ENCODE results near the gene CBARP. TPM values are rescaled to one million over a fixed set of nuclear protein-coding genes. Genes with fewer than 3 reads are reported as not detected.

CBARP gene
- total RNA-seq, 1 experiment from 2014 or later: 23.8 TPM

GRCh38 chr19:1274852-1275259, 37.1 kb upstream of the CBARP start:
- Histone ChIP-seq H3K27ac (ENCODE audit: low read depth, low read length) (peak overlapping the region; percentile 100), H3K9me2 (ENCODE audit: insufficient read depth) (no peaks in the 10 kb centered on the region), H3K9ac (ENCODE audit: low read length) (peak overlapping the region; percentile 97), H3K4me1 (ENCODE audit: control insufficient read depth in 1 of 2, insufficient read depth in 2 of 2, low read length in 2 of 2) (peaks cover 26 to 57% of the 10 kb centered on the region in 2 experiments), H3K79me2 (ENCODE audit: insufficient read depth, low read length) (peaks cover 68% of the 10 kb centered on the region), H3K9me3 (ENCODE audit: control insufficient read depth in 1 of 2, insufficient read depth in 1 of 2, low read depth in 1 of 2, low read length in 2 of 2) (no peaks in the 10 kb centered on the region), H3K27me3 (ENCODE audit: insufficient read depth, low read length) (no peaks in the 10 kb centered on the region), H3K4me3 (replicated peaks in 1 of 2; ENCODE audit: low read depth in 1 of 2, low read length in 2 of 2) (peak overlapping the region; percentile 84 to 85), H2AFZ (ENCODE audit: low read depth, low read length, poor library complexity, severe bottlenecking) (no peak overlapping the region), H4K20me1 (ENCODE audit: insufficient read depth) (no peaks in the 10 kb centered on the region), H3K4me2 (ENCODE audit: low read length) (peak overlapping the region; percentile 99), H3K36me3 (ENCODE audit: control insufficient read depth in 1 of 2, insufficient read depth in 2 of 2, low read length in 2 of 2) (peaks cover 27 to 40% of the 10 kb centered on the region in 2 experiments; a peak in 3 of 4 replicates)
- ChIA-PET RAD21 (ENCODE audit: low non-redundant PET in 1 of 2, low total read pairs in 2 of 2, uncharacterized antibody in 2 of 2, unreplicated experiment in 2 of 2) (no interaction called here), CTCF (interaction anchor here (1.0 to 2.7 kb wide), 3 partner anchors 9 to 31 kb away, joined by 6 to 31 read pairs (median 13); no protein-coding TSS in a partner anchor), POLR2A (interaction anchor here (0.9 to 2.1 kb wide), 7 partner anchors 9 to 253 kb away, joined by 3 to 12 read pairs (median 5); partner anchors contain the start of genes ATP5F1D and RNU6-2)
- no TSS peak for BruUV-seq (replicated peaks)
- TF ChIP-seq ELF1 (IDR thresholded peaks at IDR 0.05; ENCODE audit: borderline replicate concordance, low read depth): no peak
- TF ChIP-seq ATF3 (IDR thresholded peaks at IDR 0.05): no peak
- TF ChIP-seq SP1 (IDR thresholded peaks at IDR 0.05; ENCODE audit: low read depth): no peak
- no peak for TF ChIP-seq JUND (IDR thresholded peaks at IDR 0.05)
- TF ChIP-seq MAX (IDR thresholded peaks at IDR 0.05): 0 out of 2 replicates have a peak, but pooled peaks have one; percentile 5
- no peak for TF ChIP-seq ZNF274 (IDR thresholded peaks at IDR 0.05; ENCODE audit: low read depth, low read length)
- TF ChIP-seq ZBTB33 (IDR thresholded peaks at IDR 0.05; ENCODE audit: extremely low read depth, insufficient replicate concordance, low read length): peak; percentile 47
- no peak for TF ChIP-seq RAD21 (IDR thresholded peaks at IDR 0.05; ENCODE audit: low read depth)
- DNase-seq (ENCODE audit: low read depth, low spot score) (no peak), ATAC-seq (peak; percentile 21)
- intact Hi-C loops (cut with micrococcal nuclease): loop anchor here (10.0 kb wide), 1 partner anchor 130 kb away; the partner anchor contains the start of genes DAZAP1 and GAMT
